Mesenchymal stem cell (in vitro differentiated cells and primary cell): ENCODE measurements around the gene HIRA.
A peak's percentile ranks its signal among the peaks of the same experiment; 100 is the strongest.
"Not testable (repeated sequence)": the region's sequence is repeated elsewhere in the genome, so short reads cannot be mapped to it uniquely, and the experiment has no call there.

Experiments used
- DNase-seq: peaks from one replicate; pipeline ENCODE4 v3.0.0-alpha.2; 2013
- H2AFZ ChIP-seq: one replicate; pipeline ENCODE4 v1.6.1; 2013; ENCODE audit warnings: low read depth, mild to moderate bottlenecking, control low read depth, inconsistent platforms, low read length, moderate library complexity
- H2AK5ac ChIP-seq: 2 replicates; pipeline ENCODE4 v1.6.1; 2013; ENCODE audit warnings: low read length, moderate library complexity, mild to moderate bottlenecking, inconsistent platforms; ENCODE audit not compliant: severe bottlenecking
- H2BK120ac ChIP-seq: one replicate; pipeline ENCODE4 v1.6.1; 2013; ENCODE audit warnings: low read depth, mild to moderate bottlenecking, inconsistent platforms, low read length, moderate library complexity
- H2BK12ac ChIP-seq, 2 experiments: one replicate each; pipeline ENCODE4 v1.6.1; 2013; ENCODE audit warnings: inconsistent platforms in 2 of 2, low read length in 2 of 2, mild to moderate bottlenecking in 2 of 2, moderate library complexity in 2 of 2, control low read depth in 1 of 2
- H2BK15ac ChIP-seq: one replicate; pipeline ENCODE4 v1.6.1; 2013; ENCODE audit warnings: mild to moderate bottlenecking, low read depth, inconsistent platforms; ENCODE audit not compliant: poor library complexity, severe bottlenecking
- H2BK5ac ChIP-seq: 2 replicates; pipeline ENCODE4 v1.6.1; 2013; ENCODE audit warnings: low read depth, mild to moderate bottlenecking, low read length, control low read depth, inconsistent platforms; ENCODE audit not compliant: poor library complexity, severe bottlenecking
- H3K14ac ChIP-seq, 2 experiments: one replicate each; pipeline ENCODE4 v1.6.1; 2013; ENCODE audit warnings: inconsistent platforms in 2 of 2, low read length in 2 of 2, control low read depth in 1 of 2, mild to moderate bottlenecking in 1 of 2, moderate library complexity in 1 of 2
- H3K18ac ChIP-seq, 2 experiments: one replicate each; pipeline ENCODE4 v1.6.1; 2013; ENCODE audit warnings: inconsistent platforms in 2 of 2, low read length in 2 of 2, control low read depth in 1 of 2, low read depth in 1 of 2, mild to moderate bottlenecking in 1 of 2
- H3K23ac ChIP-seq, 2 experiments: one replicate each; pipeline ENCODE4 v1.6.1; 2013; ENCODE audit warnings: inconsistent platforms in 2 of 2, low read length in 2 of 2, mild to moderate bottlenecking in 2 of 2, moderate library complexity in 2 of 2, control low read depth in 1 of 2
- H3K27ac ChIP-seq: 2 replicates; pipeline ENCODE4 v1.5.1; 2013; ENCODE audit warnings: mild to moderate bottlenecking, moderate library complexity, low read length, control low read depth, inconsistent platforms; ENCODE audit not compliant: poor library complexity, severe bottlenecking
- H3K27me3 ChIP-seq, 2 experiments: 2 replicates each; pipeline versions ENCODE4 v1.6.1 to v1.7.0; 2013; ENCODE audit warnings: low read length in 2 of 2, mild to moderate bottlenecking in 2 of 2, moderate library complexity in 2 of 2, control low read depth in 1 of 2, inconsistent platforms in 1 of 2; ENCODE audit not compliant: control insufficient read depth in 1 of 2, insufficient read depth in 1 of 2
- H3K36me3 ChIP-seq, 2 experiments: 2 replicates each; pipeline versions ENCODE4 v1.6.1 to v1.7.0; 2013; ENCODE audit warnings: low read length in 2 of 2, control low read depth in 1 of 2, inconsistent platforms in 1 of 2, low read depth in 1 of 2, mild to moderate bottlenecking in 1 of 2; ENCODE audit not compliant: insufficient read depth in 2 of 2, control insufficient read depth in 1 of 2
- H3K4ac ChIP-seq, 2 experiments: one replicate each; pipeline ENCODE4 v1.6.1; 2013; ENCODE audit warnings: inconsistent platforms in 2 of 2, low read length in 2 of 2, mild to moderate bottlenecking in 2 of 2, moderate library complexity in 2 of 2, control low read depth in 1 of 2, low read depth in 1 of 2
- H3K4me1 ChIP-seq: 2 replicates; pipeline ENCODE4 v1.6.1; 2013; ENCODE audit warnings: low read depth, low read length, control low read depth; ENCODE audit not compliant: control insufficient read depth, insufficient read depth
- H3K4me2 ChIP-seq: 2 replicates; pipeline ENCODE4 v1.6.1; 2013; ENCODE audit warnings: low read length, mild to moderate bottlenecking, inconsistent platforms; ENCODE audit not compliant: poor library complexity, severe bottlenecking
- H3K4me3 ChIP-seq, 2 experiments: 2 replicates each; pipeline versions ENCODE4 v1.5.1 to v1.7.0; 2013; ENCODE audit warnings: low read length in 2 of 2, mild to moderate bottlenecking in 2 of 2, control low read depth in 1 of 2, low read depth in 1 of 2; ENCODE audit not compliant: insufficient read depth in 1 of 2
- H3K79me1 ChIP-seq: replicated peaks from 2 replicates; pipeline ENCODE4 v1.6.1; 2013; ENCODE audit warnings: mild to moderate bottlenecking, control low read depth, low read length, inconsistent platforms; ENCODE audit not compliant: poor library complexity, severe bottlenecking
- H3K9ac ChIP-seq: 2 replicates; pipeline ENCODE4 v1.7.0; 2013; ENCODE audit warnings: mild to moderate bottlenecking, low read length, moderate library complexity
- H3K9me3 ChIP-seq: 2 replicates; pipeline ENCODE4 v1.7.0; 2013; ENCODE audit warnings: mild to moderate bottlenecking, low read length; ENCODE audit not compliant: control insufficient read depth
- H4K8ac ChIP-seq: one replicate; pipeline ENCODE4 v1.6.1; 2013; ENCODE audit warnings: inconsistent platforms, mild to moderate bottlenecking, low read length, moderate library complexity
- H4K91ac ChIP-seq: one replicate; pipeline ENCODE4 v1.6.1; 2013; ENCODE audit warnings: mild to moderate bottlenecking, low read length, inconsistent platforms
- WGBS: methylation state at CpG from one replicate; pipeline ENCODE4 v1.1.7; 2013; ENCODE audit warnings: mixed read lengths; 5-methylcytosine and 5-hydroxymethylcytosine counted together

Gene HIRA

GRCh38 chr22:19438298-19438697 lies 6.8 kb upstream of the HIRA start:
- Histone ChIP-seq H3K14ac (no peak overlapping the region), H3K4me2 (no peak overlapping the region), H3K18ac (no peak overlapping the region), H2BK12ac (no peak overlapping the region), H2BK120ac (no peak overlapping the region), H3K9ac (no peak overlapping the region), H3K79me1 (peaks cover 28% of the 10 kb centered on the region), H2AK5ac (no peak overlapping the region), H3K36me3 (peaks cover 26 to 61% of the 10 kb centered on the region in 2 experiments), H3K27ac (no peak overlapping the region), H3K27me3 (no peaks in the 10 kb centered on the region), H3K4me1 (peaks cover 6% of the 10 kb centered on the region), H4K8ac (no peak overlapping the region), H2BK5ac (no peak overlapping the region), H3K9me3 (no peaks in the 10 kb centered on the region), H4K91ac (no peak overlapping the region), H3K4me3 (no peak overlapping the region), H3K4ac (no peak overlapping the region), H2BK15ac (no peak overlapping the region), H3K23ac (no peak overlapping the region), H2AFZ (no peak overlapping the region)
- DNase-seq: no peak
- WGBS: 100% methylated on average over 5 of the region's 7 CpGs

GRCh38 chr22:19436444-19437161 lies 5.1 kb upstream of the HIRA start:
- not testable (repeated sequence) for H3K9ac ChIP-seq, H3K27ac ChIP-seq, H3K4me1 ChIP-seq, H2BK120ac ChIP-seq, H2BK12ac ChIP-seq, H3K4me2 ChIP-seq, H3K9me3 ChIP-seq, H3K18ac ChIP-seq, H4K91ac ChIP-seq, H3K4ac ChIP-seq, H2AK5ac ChIP-seq, H2AFZ ChIP-seq, H3K4me3 ChIP-seq, H3K14ac ChIP-seq, H2BK15ac ChIP-seq, DNase-seq, H4K8ac ChIP-seq, H3K27me3 ChIP-seq, H2BK5ac ChIP-seq
- 96% methylated on average over 4 of the region's 9 CpGs for WGBS
- Histone ChIP-seq H3K79me1 (peaks cover 25% of the 10 kb centered on the region), H3K23ac (peak overlapping the region in 1 of 2 experiments; percentile 23), H3K36me3 (peaks cover 26 to 52% of the 10 kb centered on the region in 2 experiments)

- Histone ChIP-seq H3K23ac (no peak overlapping the region), H3K18ac (no peak overlapping the region), H3K9ac (no peak overlapping the region), H4K8ac (no peak overlapping the region), H4K91ac (no peak overlapping the region), H3K14ac (no peak overlapping the region), H3K4me1 (peaks cover 8% of the 10 kb centered on the region), H2BK12ac (no peak overlapping the region), H3K4me2 (no peak overlapping the region), H3K4me3 (no peak overlapping the region), H3K27ac (no peak overlapping the region), H3K79me1 (peaks cover 16% of the 10 kb centered on the region), H3K4ac (no peak overlapping the region), H2BK5ac (no peak overlapping the region), H3K36me3 (peaks cover 19 to 40% of the 10 kb centered on the region in 2 experiments), H2AK5ac (no peak overlapping the region), H3K9me3 (no peaks in the 10 kb centered on the region), H2BK15ac (no peak overlapping the region), H3K27me3 (no peaks in the 10 kb centered on the region), H2BK120ac (no peak overlapping the region), H2AFZ (no peak overlapping the region)
- DNase-seq: no peak
- 100% methylated on average over 2 of the region's 2 CpGs for WGBS
Observed at GRCh38 chr22:19434829-19435580, 3.5 kb upstream of the HIRA start.

- Histone ChIP-seq H3K9me3 (no peaks in the 10 kb centered on the region), H3K4me1 (peaks cover 8% of the 10 kb centered on the region), H3K4me2 (no peak overlapping the region), H3K18ac (no peak overlapping the region), H3K9ac (no peak overlapping the region), H2BK120ac (no peak overlapping the region), H2BK5ac (no peak overlapping the region), H3K79me1 (peaks cover 13% of the 10 kb centered on the region), H2BK15ac (no peak overlapping the region), H4K91ac (no peak overlapping the region), H3K4ac (no peak overlapping the region), H4K8ac (no peak overlapping the region), H3K27me3 (no peaks in the 10 kb centered on the region), H3K23ac (no peak overlapping the region), H2AK5ac (no peak overlapping the region), H3K36me3 (peaks cover 19 to 40% of the 10 kb centered on the region in 2 experiments), H3K27ac (no peak overlapping the region), H3K4me3 (no peak overlapping the region), H2BK12ac (no peak overlapping the region), H2AFZ (no peak overlapping the region), H3K14ac (no peak overlapping the region)
- WGBS: 93% methylated on average over 7 of the region's 7 CpGs
- no peak for DNase-seq
Observed at GRCh38 chr22:19434401-19434800, 2.9 kb upstream of the HIRA start.
